Activated CD4-positive, CD25-positive, alpha-beta regulatory T cell (primary cell): ENCODE measurements around the gene CENPW.

Experiments
- DNase-seq, 4 experiments: peaks; one replicate each; lab custom pipeline; 2025; lab: John Stamatoyannopoulos, UW

The CENPW gene

GRCh38 chr6:126373344-126373743 lies 33.4 kb downstream of the CENPW start:
- no peak for DNase-seq

DNA sequence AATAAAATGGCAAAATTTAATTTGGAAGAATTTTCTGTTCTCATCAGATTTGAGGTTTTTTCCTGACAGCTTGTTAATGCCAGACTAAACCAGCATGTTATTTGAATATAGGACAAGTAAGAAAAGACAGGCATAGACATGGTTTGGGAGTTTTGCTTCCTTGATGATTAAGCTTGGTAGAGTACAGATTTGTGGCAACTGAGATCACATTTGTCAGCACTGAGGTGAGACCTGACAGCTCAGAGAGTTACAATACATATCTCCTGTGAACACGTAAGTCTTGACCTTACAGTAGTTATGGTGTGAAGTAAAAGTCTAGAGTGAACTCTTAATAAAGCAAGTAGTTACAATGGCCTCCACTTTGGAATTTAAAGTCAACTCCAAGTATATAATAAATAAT lies 34.5 kb downstream of the CENPW start:
- no peak for DNase-seq

DNA sequence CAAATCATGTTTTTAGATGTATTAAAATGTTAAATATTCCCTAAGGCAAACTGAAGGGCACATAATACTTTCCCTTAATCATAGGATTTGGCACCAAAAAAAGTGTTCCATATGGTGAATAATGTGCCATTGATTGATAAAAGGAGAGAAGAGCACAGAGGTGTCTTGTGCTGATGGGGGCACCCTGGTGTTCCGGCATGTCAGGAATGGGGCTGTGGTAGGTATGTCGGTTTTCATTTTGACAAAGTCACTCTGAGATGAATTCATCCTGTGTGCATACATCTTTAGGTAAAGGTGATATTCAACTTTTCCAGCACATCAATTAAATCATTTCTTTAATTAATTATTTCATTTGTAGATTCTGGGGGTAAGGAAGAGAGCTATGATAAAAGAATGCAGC lies 36.8 kb downstream of the CENPW start:
- no peak for DNase-seq

DNA sequence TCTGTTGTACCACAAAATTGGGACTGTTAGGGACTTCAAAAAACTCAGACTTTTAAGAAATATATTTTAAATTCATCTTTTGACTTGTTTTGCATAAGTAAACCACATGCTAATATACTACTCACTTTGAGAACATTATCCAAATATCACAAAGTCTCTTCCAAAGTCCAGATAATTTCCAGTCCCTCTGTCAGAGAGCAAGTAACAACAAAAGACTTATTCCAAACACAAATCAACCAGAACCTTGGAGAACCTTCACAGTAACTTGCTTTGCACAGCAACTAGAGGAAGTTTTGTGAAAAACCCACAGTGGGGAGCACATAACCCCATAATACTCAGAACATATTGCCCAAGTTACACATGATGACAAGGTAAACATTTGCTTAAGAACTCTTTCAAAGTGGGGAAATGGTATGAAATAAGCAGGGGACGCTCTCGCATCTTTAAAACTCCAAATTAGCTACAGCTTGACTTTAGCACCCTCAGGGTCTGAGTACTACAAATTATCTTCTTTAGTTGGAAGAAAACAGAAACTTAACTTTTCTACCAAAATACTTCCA lies 37.8 kb downstream of the CENPW start:
- DNase-seq = no peak

GRCh38 chr6:126380072-126380583 lies 40.2 kb downstream of the CENPW start:
- DNase-seq = no peak

DNA sequence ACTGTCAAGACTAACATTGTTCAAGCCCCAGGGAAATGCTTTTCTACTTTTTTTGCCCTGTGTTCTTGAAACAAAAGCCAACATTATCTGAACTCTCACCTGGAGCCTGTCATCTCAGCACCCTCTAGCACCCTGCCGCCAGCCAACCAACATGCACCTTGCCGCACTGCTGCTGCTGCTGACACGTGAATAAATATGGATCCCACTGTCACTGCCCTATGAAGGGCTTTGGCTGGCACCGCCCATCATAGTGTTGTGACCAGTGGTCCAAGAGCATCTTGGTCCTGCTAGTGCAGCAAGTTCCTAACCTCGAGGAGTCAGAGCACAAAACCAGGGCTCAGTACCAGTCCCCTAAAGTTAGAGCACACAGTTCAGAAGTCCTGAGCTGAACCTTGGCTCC lies 41.6 kb downstream of the CENPW start:
- no peak for DNase-seq

DNA sequence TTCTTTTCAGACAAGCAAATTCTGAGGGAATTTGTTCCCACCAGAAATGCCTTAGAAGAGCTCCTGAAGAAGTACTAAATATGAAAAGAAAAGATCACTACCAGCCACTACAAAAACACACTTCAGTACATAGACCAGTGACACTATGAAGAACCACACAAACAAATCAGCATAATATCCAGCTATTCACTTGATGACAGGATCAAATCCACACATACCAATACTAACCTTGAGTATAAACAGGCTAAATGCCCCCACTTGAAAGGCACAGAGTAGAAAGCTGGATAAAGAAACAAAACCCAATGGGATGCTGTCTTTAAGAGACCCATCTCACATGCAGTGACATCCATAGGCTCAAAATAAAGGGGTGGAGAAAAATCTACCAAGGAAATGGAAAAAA lies 43.3 kb downstream of the CENPW start:
- DNase-seq = no peak

GRCh38 chr6:126385536-126385935 lies 45.6 kb downstream of the CENPW start:
- DNase-seq = no peak

- DNase-seq = no peak
Observed at GRCh38 chr6:126388104-126388598, 48.2 kb downstream of the CENPW start.

DNA sequence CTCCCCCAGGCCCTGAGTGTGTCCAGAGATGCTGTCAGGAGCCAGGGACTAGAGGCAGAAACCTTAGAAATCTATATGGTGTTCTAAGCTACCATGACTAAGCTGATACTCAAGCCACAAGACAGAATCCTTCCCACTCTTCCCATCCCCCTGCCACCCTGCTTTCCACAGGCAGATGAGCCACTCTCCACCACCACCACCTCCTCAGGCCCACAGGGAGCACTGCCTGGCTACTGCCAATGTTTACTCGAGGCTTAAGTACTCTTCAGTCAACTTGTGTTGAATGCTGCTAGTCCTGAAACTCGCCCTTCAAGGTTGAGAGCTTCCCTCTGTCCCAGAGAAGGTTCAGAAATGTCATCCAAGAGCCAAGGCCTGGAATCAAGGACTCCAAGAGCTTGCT lies 56.2 kb downstream of the CENPW start:
- no peak for DNase-seq
